ENCODE data around the gene TBC1D12.

DNA sequence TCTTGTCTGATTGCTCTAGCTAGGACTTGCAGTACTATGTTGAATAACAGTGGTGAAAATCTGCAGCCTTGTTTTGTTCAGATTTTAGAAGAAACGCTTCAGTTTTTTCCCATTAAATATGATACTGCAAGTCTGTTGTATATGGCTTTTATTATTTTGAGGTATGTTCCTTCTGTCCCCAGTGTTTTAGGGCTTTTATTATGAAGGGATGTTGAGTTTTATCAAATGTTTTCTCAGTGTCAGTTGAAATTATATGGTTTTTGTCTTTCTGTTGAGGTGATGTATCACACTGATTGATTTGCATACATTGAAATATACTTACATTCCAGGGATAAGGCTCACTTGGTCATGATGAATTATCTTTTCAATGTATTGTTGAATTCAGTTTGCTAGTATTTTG, 82.8 kb downstream of the TBC1D12 start:
- no peak for TF ChIP-seq POLR2A (IDR thresholded peaks at IDR 0.05)
- TF ChIP-seq, protein P1, sequence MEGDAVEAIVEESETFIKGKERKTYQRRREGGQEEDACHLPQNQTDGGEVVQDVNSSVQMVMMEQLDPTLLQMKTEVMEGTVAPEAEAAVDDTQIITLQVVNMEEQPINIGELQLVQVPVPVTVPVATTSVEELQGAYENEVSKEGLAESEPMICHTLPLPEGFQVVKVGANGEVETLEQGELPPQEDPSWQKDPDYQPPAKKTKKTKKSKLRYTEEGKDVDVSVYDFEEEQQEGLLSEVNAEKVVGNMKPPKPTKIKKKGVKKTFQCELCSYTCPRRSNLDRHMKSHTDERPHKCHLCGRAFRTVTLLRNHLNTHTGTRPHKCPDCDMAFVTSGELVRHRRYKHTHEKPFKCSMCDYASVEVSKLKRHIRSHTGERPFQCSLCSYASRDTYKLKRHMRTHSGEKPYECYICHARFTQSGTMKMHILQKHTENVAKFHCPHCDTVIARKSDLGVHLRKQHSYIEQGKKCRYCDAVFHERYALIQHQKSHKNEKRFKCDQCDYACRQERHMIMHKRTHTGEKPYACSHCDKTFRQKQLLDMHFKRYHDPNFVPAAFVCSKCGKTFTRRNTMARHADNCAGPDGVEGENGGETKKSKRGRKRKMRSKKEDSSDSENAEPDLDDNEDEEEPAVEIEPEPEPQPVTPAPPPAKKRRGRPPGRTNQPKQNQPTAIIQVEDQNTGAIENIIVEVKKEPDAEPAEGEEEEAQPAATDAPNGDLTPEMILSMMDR (IDR thresholded peaks at IDR 0.05), result no peak
